D341Med (cell line): ENCODE data around the gene ATP1A2.

Experiments used
- DNase-seq: peaks from one replicate; pipeline ENCODE4 v3.0.0; 2012; ENCODE audit warnings: low spot score

Gene ATP1A2

DNA sequence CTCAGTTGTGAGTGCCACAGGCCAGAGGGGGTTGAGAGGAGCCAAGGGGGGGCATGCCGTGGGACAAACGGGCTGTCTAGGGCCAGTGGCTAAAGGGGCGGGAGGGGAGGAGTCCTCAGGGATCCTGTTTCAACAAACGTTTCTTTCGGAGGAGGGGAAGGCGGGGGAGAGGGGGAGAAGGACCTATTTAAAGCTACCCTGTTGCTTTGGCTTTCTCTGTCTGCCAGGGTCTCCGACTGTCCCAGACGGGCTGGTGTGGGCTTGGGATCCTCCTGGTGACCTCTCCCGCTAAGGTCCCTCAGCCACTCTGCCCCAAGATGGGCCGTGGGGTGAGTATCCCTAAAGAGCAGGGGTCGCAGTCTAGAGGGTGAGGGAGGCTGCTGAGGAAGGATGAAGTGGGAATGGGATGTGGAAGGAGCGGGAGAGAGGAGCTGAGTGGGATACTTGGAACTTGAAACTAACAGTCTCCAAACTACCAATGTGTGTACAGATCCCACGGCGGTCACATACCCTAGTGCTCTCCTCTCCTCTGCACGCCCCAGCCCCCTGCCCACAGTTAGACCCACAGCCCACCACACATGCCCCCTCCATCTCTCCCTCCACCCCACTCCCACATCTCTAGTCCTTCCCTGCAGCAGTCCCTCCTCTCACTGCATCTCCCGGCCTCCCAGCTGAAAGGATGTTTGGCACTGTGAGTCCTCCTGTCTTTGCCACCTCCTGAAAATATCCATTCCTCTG lies at the start of gene ATP1A2:
Gene ATP1A2, plus strand, starts transcription at position 215 of the 738 bp plus-strand sequence. Its CDS starts 103 bp downstream, at position 318.
- DNase-seq = no peak

- DNase-seq = no peak
Measured at GRCh38 chr1:160066829-160067745, 48.5 kb upstream of the ATP1A2 start.

DNA sequence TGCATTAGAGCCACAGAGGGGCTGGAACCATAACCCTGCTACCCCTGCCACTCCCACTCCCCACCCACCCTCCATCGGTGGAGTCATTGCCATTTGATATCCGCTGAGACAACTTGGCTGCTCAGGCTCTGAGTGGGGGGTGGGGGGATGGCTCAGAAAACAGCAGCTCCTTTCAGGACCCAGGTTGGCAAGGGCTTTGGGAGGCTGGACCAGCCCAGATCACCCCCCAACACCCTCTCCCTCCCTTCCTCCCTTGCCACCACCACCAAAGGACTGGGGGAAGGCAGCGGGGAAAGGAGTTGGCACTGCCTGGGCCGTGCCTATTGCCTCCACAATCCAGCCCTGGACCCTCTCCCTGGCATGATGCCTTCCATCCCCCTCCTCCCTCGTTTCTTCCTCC lies 47.3 kb upstream of the ATP1A2 start:
- no peak for DNase-seq

GRCh38 chr1:160069460-160070231 lies 45.9 kb upstream of the ATP1A2 start, which contains the start of gene KCNJ10:
Gene KCNJ10 (minus strand): TSS chr1:160070160. CDS start chr1:160042532, 27,628 bp downstream.
- no peak for DNase-seq

- peak; percentile 93 for DNase-seq
Measured at GRCh38 chr1:160070243-160071163, 45.1 kb upstream of the ATP1A2 start.

- DNase-seq = no peak
Measured at GRCh38 chr1:160071289-160071688, 44.3 kb upstream of the ATP1A2 start.

GRCh38 chr1:160074865-160075264 lies 40.7 kb upstream of the ATP1A2 start:
- no peak for DNase-seq

- DNase-seq = no peak
Measured at GRCh38 chr1:160075836-160076235, 39.7 kb upstream of the ATP1A2 start.

DNA sequence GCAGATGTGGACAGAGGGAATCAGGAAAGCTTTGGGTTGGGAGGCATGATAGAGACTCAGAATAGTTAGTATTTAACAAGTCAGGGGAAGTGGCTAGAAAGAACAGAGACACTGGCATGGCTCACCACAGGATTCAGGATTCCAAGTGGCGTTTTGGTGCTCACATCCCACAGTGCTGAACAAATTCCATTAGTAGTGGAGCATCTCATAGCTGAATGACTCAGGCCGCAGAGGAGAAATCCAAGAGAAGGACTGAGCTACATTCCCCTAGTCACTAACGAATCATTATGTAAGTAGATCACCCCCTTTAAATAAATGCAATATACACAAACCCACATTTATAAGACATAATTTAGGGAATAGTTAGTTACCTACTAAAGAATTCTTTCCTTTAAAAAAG lies 39.3 kb upstream of the ATP1A2 start:
- DNase-seq = no peak

DNA sequence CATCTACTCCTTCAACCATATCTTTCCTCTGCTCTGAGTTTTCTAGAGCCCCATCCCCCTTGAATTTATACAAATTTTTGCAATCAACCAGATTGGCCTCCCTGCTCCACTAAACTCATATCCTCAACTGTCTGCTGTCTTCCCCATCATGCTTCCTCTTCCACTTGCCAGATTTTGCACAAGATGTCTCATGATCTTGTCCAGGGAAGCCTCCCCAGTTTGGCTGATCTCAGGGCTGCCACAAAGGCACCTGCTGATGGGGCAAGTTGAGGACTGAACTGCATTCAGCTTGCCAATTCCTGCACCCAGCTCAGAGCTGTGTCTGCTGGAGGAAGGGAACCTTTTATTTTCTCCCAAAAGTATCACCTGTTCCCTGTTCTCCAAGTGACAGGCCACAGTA lies 38.1 kb upstream of the ATP1A2 start:
- DNase-seq = no peak

DNA sequence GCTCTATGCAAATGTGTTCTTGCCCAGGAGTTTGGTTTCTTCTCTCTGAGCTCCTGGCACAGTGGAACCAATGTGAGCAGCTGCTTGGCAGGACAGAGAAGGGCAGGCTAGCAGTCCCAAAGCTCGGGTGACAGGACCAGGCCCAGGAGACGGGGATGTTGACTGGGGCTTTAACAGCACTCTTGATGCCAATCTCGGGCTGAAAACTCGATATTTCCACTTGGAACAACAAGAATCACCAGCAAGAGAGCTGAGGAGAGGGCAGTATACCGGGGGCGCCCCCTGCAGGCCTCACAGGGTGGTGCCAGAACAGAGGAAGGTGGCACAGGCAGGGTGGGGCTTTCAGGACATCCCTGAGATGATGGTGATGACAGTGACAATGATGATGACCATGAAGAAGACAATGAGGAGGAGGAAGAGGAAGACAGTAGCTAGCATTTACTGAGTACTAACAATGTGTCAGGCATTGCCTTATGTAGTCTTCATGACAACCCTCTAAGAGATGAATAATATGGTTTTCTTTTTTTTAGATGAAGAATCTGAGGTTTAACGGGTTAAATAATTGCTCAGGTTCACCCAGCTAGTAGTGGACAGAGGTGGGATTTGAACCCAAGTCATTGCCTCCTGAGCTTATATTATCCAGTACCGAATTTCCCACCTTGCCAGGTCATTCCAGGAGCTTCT lies 36.9 kb upstream of the ATP1A2 start:
- DNase-seq = peak; percentile 79

DNA sequence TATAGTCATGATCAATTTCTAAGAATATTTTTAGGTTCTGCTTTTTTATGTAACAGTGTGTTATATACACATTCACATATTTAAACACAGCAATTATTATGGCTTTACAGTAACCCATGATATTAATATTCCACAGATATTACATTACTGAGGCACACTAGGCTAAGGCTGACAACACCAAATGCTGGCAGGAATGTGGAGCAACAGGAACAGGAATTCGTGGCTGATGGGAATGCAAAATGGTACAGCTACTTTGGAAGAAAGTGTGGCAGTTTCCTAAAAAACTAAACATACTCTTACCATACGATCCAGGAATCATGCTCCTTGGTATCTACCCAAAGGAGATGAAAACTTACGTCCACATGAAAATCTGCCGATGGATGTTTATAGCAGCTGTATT lies 36.1 kb upstream of the ATP1A2 start:
- DNase-seq = no peak

GRCh38 chr1:160080381-160081100 lies 35.0 kb upstream of the ATP1A2 start:
- no peak for DNase-seq

- no peak for DNase-seq
Measured at GRCh38 chr1:160081261-160081936, 34.2 kb upstream of the ATP1A2 start, which contains the start of gene KCNJ9. Gene KCNJ9 (plus strand): TSS chr1:160081538. CDS start chr1:160084031, 2,493 bp downstream.

GRCh38 chr1:160082487-160082886 lies 33.1 kb upstream of the ATP1A2 start:
- DNase-seq = no peak

DNA sequence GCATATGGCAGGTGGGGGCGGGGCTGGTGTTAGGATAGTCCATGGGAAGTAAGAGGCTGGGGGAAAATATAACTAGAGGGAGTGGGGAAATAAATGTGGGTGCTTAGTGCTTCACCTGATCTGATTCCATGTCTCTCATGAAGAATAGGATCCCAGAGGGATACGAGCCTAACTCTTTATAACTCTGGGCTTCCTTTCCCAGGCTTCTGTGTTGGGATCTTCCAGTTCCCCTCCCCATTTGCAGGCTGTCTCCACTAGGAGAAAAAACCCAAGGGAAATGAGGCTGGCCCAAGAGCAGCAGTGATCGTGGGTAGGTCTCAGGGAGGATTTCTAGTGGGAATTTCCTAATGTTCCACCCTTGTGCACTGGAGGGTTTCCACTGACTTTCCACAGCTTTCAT lies 32.6 kb upstream of the ATP1A2 start:
- DNase-seq = no peak

DNA sequence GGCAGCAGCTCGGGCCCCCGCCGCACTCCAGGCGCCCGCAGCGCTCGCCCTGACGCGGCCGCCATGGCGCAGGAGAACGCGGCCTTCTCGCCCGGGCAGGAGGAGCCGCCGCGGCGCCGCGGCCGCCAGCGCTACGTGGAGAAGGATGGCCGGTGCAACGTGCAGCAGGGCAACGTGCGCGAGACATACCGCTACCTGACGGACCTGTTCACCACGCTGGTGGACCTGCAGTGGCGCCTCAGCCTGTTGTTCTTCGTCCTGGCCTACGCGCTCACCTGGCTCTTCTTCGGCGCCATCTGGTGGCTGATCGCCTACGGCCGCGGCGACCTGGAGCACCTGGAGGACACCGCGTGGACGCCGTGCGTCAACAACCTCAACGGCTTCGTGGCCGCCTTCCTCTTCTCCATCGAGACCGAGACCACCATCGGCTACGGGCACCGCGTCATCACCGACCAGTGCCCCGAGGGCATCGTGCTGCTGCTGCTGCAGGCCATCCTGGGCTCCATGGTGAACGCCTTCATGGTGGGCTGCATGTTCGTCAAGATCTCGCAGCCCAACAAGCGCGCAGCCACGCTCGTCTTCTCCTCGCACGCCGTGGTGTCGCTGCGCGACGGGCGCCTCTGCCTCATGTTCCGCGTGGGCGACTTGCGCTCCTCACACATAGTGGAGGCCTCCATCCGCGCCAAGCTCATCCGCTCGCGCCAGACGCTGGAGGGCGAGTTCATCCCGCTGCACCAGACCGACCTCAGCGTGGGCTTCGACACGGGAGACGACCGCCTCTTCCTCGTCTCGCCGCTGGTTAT lies 31.4 kb upstream of the ATP1A2 start:
- DNase-seq = peak; percentile 85

DNA sequence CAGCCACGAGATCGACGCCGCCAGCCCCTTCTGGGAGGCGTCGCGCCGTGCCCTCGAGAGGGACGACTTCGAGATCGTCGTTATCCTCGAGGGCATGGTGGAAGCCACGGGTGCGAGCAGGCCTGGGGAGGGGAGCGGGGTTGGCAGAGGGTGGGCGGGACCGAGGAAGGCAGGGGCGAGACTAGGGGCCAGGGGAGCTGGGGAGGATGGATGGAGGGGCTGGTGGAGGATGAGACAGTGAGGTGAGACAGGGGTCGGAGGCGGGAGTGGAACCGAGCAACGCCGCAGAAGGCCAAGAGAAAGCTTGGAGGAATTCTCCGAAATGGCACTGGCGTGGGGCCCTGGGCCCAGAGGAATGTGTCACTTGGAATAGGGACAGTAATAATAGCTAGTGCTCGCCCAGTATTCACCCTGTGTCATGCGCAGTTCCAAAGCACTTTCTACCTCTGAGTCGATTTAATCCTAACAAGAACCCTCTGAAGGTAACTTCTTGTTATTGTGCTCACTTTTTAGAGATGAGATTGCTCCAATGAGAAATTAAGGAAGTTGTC lies 30.7 kb upstream of the ATP1A2 start:
- no peak for DNase-seq
